ENCODE data around the gene CHI3L1.

Gene CHI3L1

DNA sequence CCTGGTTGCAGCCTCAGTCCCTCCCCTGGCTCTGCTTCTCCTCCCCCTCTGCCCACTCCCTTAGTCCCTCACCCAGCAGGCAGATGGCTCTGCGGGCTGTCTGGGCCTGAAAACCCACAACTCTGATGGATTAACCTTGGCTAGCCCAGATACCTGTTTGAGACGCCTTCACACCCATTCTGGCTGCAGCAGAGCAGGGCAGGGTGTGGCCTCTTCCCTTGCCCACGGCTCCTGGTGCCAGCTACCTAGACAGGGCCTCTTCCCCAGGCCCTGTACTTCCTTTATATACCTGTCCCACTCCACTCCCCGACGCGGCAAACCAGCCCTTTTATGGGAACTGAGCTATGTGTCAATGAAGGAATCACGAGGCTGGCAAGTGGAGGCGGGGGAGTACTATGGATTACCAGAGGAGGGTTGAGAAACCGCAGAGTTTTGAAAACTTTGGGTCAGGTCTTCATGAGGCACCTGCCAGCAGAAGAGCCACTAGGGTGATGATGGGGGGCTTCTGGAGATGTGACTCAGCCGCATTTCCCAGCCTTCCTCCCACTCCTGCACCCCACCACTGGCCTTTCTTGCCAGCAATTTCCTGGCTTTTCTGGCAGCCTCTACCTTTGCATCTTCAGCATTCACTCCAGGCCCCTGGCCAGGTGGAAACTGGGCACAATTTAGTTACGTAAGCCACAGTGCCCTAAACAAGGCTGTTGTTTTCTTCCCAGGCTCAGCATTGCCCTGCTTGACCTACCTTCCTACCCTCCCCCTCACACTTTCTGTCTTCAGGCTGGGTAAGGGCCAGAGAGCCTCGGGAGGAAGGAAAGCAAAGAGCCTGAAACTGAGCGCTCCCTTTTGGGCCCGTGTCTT is at the start of gene CHI3L1:
CHI3L1 (minus strand) TSS at position 259 of the 858 bp plus-strand sequence; CDS start at position 178, 81 bp downstream.
- TF ChIP-seq MAX (IDR thresholded peaks at IDR 0.05) (no peak), EP300 (IDR thresholded peaks at IDR 0.05; ENCODE audit: borderline replicate concordance) (no peak), TEAD4 (IDR thresholded peaks at IDR 0.05) (no peak), EGR1 (IDR thresholded peaks at IDR 0.05) (no peak), USF1 (IDR thresholded peaks at IDR 0.05) (no peak), TCF12 (IDR thresholded peaks at IDR 0.05; ENCODE audit: low read depth) (no peak), ZBTB7A (IDR thresholded peaks at IDR 0.05; ENCODE audit: low read depth) (no peak), YY1 (IDR thresholded peaks at IDR 0.05; ENCODE audit: low read depth) (no peak), CEBPB (IDR thresholded peaks at IDR 0.05) (no peak), RAD21 (IDR thresholded peaks at IDR 0.05; ENCODE audit: low read depth) (no peak), CREB1 (IDR thresholded peaks at IDR 0.05; ENCODE audit: low read depth) (no peak), TAF1 (IDR thresholded peaks at IDR 0.05; ENCODE audit: low read depth) (no peak), FOXM1 (IDR thresholded peaks at IDR 0.05; ENCODE audit: borderline replicate concordance, low read depth) (no peak)
- TF ChIP-seq, protein P1, sequence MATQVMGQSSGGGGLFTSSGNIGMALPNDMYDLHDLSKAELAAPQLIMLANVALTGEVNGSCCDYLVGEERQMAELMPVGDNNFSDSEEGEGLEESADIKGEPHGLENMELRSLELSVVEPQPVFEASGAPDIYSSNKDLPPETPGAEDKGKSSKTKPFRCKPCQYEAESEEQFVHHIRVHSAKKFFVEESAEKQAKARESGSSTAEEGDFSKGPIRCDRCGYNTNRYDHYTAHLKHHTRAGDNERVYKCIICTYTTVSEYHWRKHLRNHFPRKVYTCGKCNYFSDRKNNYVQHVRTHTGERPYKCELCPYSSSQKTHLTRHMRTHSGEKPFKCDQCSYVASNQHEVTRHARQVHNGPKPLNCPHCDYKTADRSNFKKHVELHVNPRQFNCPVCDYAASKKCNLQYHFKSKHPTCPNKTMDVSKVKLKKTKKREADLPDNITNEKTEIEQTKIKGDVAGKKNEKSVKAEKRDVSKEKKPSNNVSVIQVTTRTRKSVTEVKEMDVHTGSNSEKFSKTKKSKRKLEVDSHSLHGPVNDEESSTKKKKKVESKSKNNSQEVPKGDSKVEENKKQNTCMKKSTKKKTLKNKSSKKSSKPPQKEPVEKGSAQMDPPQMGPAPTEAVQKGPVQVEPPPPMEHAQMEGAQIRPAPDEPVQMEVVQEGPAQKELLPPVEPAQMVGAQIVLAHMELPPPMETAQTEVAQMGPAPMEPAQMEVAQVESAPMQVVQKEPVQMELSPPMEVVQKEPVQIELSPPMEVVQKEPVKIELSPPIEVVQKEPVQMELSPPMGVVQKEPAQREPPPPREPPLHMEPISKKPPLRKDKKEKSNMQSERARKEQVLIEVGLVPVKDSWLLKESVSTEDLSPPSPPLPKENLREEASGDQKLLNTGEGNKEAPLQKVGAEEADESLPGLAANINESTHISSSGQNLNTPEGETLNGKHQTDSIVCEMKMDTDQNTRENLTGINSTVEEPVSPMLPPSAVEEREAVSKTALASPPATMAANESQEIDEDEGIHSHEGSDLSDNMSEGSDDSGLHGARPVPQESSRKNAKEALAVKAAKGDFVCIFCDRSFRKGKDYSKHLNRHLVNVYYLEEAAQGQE (IDR thresholded peaks at IDR 0.05; ENCODE audit: low read depth), result no peak

DNA sequence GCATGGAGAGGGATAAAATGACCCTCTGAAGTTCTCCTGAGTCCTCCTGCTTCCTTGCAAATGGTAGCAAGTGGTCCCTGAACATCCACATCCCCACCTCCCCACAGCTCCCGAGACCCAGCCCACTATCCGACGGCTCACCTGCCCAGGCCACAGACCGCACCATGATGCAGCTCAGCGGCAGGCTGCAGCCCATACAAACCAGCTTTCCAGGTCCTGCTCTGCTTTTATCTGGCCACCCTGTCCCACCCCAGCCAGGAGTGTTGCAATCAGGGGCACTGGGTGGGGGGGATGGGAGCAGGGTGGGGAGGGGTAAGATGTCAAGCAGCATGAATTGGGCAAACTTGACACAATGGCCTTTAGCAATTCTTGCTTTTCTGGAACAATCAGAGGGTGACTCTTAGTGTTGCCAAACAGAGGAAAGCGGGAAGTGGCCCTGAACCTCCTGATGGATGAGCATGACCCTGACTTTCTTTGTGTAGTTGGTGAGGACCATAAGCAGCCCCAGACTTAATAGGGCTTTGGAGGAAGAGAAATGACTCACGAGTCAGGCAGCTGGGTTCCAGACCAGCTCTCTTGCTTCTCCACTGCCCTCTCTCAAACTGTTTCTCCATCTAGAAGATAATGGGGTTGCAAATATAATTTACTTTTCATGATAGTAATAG is 43.1 kb upstream of the CHI3L1 start, which contains the start of gene CHIT1:
CHIT1 (minus strand) TSS at position 203 of the 665 bp plus-strand sequence; CDS start at position 166, 37 bp downstream.
- TF ChIP-seq TCF12 (IDR thresholded peaks at IDR 0.05; ENCODE audit: low read depth) (no peak), RAD21 (IDR thresholded peaks at IDR 0.05; ENCODE audit: low read depth) (no peak), CREB1 (IDR thresholded peaks at IDR 0.05; ENCODE audit: low read depth) (no peak), NFIC (IDR thresholded peaks at IDR 0.05) (no peak), EGR1 (IDR thresholded peaks at IDR 0.05) (no peak), CEBPB (IDR thresholded peaks at IDR 0.05) (no peak), TEAD4 (IDR thresholded peaks at IDR 0.05) (no peak), MAX (IDR thresholded peaks at IDR 0.05) (no peak), YY1 (IDR thresholded peaks at IDR 0.05; ENCODE audit: low read depth) (no peak), EP300 (IDR thresholded peaks at IDR 0.05; ENCODE audit: borderline replicate concordance) (no peak), USF1 (IDR thresholded peaks at IDR 0.05) (no peak), ZBTB7A (IDR thresholded peaks at IDR 0.05; ENCODE audit: low read depth) (no peak), TAF1 (IDR thresholded peaks at IDR 0.05; ENCODE audit: low read depth) (no peak)
- TF ChIP-seq, protein P1 (IDR thresholded peaks at IDR 0.05; ENCODE audit: low read depth), result no peak

- TF ChIP-seq TCF12 (IDR thresholded peaks at IDR 0.05; ENCODE audit: low read depth), result no peak
- TF ChIP-seq USF1 (IDR thresholded peaks at IDR 0.05), result no peak
- TF ChIP-seq TEAD4 (IDR thresholded peaks at IDR 0.05), result no peak
- no peak for TF ChIP-seq NFIC (IDR thresholded peaks at IDR 0.05)
- TF ChIP-seq EGR1 (IDR thresholded peaks at IDR 0.05), result no peak
- no peak for TF ChIP-seq YY1 (IDR thresholded peaks at IDR 0.05; ENCODE audit: low read depth)
- no peak for TF ChIP-seq EP300 (IDR thresholded peaks at IDR 0.05; ENCODE audit: borderline replicate concordance)
- no peak for TF ChIP-seq CEBPB (IDR thresholded peaks at IDR 0.05)
- no peak for TF ChIP-seq ZBTB7A (IDR thresholded peaks at IDR 0.05; ENCODE audit: low read depth)
- no peak for TF ChIP-seq CREB1 (IDR thresholded peaks at IDR 0.05; ENCODE audit: low read depth)
- TF ChIP-seq FOXM1 (IDR thresholded peaks at IDR 0.05; ENCODE audit: borderline replicate concordance, low read depth), result no peak
- TF ChIP-seq, protein P1 (IDR thresholded peaks at IDR 0.05; ENCODE audit: low read depth), result no peak
- no peak for TF ChIP-seq MAX (IDR thresholded peaks at IDR 0.05)
- TF ChIP-seq RAD21 (IDR thresholded peaks at IDR 0.05; ENCODE audit: low read depth), result no peak
- no peak for TF ChIP-seq TAF1 (IDR thresholded peaks at IDR 0.05; ENCODE audit: low read depth)
Observed at GRCh38 chr1:203228670-203229069, 42.2 kb upstream of the CHI3L1 start.
